Activated CD8-positive, alpha-beta memory T cell treated with anti-CD3 and anti-CD28 coated beads, Interleukin-2, amount 50 U/mL, for 1 hour (primary cell): ENCODE data around the gene RAD51B.
"Not testable (repeated sequence)": the region's sequence is repeated elsewhere in the genome, so short reads cannot be mapped to it uniquely, and the experiment has no call there.

Source experiments
- DNase-seq: peaks from one replicate; pipeline ENCODE4 v3.0.0-alpha.2; 2020; ENCODE audit errors: extremely low read depth

The RAD51B gene

DNA sequence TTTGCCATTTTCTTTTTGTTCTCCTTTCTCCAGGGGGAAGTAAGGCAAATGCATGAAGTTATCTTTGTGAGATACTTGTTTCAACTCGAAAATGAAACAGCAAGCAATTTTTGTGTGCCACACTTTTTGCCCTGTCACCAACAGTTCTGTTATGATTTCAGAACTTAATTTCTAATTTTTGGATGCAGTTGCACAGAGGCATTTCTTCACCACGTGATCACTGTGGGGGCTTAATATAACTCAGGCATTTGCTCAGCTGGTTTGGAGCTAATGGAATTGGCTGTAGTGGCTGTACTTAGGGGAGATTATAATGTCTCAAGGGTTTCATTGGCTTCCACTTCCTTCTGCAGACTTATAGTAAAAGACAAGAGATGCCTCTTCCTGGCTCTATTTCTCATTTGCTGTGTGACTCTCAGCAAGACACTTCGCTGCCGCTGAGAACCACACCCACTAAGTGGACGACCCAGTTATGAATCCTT is 452.4 kb downstream of the RAD51B start:
- DNase-seq: no peak

DNA sequence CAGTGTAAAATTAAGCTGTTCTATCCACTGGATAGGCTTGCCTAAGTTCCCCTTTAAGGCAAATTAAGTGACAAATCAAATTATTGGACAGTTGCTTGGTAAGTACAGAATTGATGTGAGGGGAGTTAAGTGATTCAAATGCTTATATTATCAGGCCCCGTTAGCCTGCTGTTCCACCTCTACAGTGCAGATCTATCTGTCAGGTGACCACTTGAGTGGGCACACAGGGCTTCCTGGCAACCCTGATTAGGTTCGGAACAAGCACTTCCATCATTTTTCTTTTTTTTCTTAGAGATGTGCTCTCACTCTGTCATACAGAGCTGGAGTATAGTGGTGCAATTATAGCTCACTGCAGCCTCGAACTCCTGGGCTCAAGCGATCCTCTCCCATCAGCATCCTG is 453.8 kb downstream of the RAD51B start:
- DNase-seq: no peak

GRCh38 chr14:68274725-68275124 is 455.1 kb downstream of the RAD51B start:
- DNase-seq: no peak

GRCh38 chr14:68278576-68279436 is 459.2 kb downstream of the RAD51B start:
- DNase-seq: no peak

DNA sequence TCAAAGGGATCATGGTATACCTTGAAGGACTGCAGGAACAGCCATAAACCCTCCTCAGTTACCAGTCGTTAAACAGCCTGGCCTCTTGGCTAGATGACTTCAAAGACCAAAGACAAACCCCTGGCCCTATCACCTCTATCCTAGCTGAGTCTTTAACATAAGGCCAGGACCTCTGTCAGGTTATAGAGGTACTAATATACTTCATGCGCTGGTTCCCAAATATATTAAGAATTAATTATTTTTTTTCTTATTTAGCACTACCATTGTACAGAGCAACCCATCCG is 459.8 kb downstream of the RAD51B start:
- no peak for DNase-seq

GRCh38 chr14:68279777-68280233 is 460.2 kb downstream of the RAD51B start:
- no peak for DNase-seq

DNA sequence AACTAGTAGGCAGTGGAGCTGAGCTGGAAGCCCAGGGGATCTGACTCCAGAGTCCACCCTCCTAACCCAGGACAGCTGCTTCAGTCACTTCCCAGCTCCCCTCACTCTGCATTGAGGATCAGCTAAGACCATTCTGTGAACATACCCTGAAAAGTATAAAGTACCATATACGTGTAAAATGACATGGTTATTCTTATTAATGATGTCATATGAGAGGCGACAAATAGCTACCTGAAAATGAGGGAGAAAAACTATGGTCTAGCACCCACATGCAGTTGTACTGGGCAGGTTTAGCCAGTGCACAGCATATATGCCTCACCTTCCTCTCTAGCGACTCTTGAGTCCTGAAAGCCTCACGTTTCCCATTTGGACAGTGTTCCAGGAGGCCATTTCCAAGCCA is 461.9 kb downstream of the RAD51B start:
- DNase-seq: no peak

GRCh38 chr14:68282479-68283377 is 463.1 kb downstream of the RAD51B start:
- no peak for DNase-seq

DNA sequence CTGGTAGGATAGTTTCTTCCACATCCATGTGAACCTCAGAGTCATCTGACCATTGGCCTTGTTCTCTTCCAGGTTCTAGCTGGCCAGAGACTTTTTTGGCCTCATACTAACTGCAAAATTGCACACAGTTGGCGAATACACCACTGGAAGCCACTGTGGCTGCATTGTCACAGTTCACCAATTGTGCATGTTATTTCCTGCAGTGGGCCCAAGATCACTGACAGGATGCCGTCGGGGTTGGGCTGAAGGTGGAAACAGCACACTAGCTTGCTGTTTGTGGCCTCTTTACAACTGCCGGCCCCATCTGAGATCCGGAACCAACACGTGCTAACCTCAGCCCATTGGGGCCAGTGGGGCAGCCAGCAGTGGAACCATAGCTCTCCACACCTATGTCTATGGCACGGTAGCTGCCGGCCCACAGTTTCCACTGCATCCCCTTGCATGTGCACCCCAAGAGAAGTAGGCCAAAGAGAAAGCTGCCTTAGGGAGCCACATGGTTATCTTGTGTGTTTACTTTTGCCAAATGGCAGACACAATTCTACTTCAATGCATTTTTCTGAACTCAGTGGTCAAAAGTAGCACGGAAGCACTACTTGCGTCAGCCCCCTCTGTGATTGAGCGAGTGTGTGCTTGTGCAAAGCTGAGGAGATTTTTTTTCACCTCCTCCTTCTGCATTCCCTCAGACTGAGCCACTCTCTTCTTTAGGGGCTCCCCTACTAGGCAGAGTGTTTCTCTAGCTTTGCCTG is 464.0 kb downstream of the RAD51B start:
- DNase-seq: no peak

DNA sequence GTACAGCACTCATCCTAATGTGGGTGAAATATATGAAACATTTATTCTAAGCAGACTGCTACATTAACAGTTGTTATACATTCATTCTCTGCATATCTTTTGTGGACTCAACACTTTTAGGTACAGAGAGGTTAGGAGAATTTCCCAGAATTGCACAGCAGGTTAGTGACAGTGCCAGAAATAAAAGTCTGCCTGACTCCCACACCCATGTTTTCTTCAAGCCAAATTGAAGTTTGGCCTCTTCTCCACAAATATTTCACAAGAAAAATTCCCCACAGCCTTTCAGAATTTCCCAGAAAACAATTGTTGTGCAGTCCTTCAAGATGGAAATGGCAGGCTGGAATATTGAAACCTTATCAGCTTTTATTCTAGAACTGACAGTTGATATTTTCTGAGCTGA is 464.8 kb downstream of the RAD51B start:
- no peak for DNase-seq

- no peak for DNase-seq
These were observed 465.3 kb downstream of the RAD51B start for GRCh38 chr14:68284834-68285233.

GRCh38 chr14:68285421-68286179 is 466.0 kb downstream of the RAD51B start:
- no peak for DNase-seq

DNA sequence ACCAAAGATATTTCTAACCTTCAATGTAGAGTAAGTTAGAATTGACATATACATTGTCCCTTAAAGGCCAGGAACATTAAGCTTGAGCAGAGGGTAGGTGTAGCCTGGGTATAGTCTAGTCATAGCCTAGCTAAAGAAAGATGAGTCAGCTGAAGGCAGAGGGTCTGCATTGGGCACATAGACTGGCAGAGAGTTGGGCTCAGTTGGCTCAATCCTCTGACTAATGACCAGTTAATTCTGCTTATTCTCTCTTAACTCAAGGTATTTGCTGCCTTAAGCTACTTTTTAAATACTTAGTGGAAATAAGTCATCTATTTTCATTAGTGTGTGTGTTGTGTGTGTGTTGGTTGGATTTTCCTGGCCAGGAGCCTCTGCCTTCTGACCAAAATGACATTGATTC is 467.1 kb downstream of the RAD51B start:
- no peak for DNase-seq

GRCh38 chr14:68289452-68289851 is 469.9 kb downstream of the RAD51B start:
- not testable (repeated sequence) for DNase-seq

DNA sequence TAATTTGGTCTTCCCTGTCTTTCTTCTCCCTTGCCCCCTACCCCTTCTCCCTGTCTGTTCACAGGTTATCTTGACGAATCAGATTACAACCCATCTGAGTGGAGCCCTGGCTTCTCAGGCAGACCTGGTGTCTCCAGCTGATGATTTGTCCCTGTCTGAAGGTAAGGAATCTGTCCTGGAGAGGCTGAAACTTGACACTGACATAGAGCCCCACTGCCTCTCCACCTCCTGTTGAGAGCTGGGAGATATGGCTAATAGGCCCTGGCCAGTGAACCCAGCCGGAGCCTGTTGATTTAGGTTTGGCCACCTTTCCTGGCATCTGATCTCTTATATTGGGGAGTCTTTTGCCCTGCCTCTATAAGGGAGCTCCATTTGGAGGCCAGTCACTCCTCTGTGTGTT is 472.2 kb downstream of the RAD51B start:
- no peak for DNase-seq

DNA sequence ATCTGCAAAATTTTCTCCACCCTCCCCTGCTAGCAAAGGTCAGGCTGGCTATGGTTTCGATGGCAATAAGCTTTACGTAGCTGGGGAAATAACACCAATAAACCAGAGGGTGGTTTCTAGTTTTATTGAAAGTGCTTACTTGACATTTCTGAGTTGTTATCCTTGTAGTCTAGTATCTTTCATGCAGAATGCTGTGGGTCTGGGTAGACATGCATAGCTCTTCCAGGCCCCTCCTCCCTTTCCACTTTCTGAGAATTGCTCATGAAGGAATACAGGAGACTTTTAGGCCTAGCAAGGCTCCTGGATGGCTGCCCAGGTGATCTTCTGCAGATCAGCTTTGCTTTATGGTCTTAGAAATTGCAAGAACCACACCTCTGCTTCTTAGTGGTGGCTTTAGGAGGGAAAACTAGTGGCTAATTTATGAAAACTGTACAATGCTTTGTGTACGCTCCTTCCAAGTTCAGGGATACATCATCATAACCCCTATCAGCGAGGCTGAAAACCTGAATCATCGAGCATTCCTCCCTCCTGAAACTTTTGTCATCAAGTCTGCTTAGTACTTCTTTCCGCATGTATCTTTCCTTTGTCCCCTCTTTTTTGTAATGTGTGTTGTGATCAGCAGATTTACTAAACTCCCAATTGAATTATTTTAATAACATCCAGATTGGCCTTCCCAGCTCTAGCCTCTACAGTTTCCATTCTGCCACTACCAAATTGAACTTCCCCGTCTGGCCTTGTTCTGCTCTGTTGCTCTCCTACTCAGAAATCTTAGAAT is 473.0 kb downstream of the RAD51B start:
- no peak for DNase-seq

DNA sequence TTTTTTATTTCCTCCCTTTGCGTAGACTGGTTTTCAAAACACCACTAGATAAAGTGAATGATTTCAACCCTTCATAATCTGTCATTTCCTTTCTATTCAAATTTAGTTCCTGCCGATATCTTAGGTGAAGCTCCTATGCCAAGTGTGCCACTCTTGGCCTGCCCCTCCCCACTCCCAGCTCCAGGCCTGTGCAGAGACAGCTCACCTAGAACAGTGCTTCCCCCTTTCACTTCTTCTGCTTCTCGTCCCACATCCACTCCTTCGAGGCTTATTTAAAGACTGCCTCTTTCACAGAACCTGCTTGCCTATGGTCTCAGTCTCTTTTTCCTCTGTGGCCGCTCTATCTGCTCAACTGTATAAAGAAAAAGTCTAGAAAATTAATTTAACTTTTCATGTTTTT is 473.8 kb downstream of the RAD51B start:
- no peak for DNase-seq

GRCh38 chr14:68295316-68295816 is 475.8 kb downstream of the RAD51B start:
- DNase-seq: no peak

DNA sequence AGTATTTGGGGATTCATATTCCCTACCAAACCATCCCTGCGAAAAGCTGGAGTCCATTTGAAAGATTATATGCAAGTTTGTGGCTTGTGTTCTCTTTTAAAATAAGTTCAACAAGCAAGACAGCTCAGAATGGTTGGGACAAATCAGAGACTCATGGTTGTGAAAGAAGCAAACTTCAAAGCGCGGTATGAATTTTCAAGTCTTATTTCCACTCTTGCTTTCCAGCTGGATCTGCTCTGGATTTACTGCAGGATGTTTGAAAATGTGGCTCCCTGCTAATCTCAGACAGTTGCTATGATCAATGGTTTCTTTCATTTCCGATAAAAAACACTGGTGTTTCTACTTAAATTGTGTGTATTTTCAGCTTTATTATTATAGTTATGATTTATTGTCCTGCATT is 477.5 kb downstream of the RAD51B start:
- no peak for DNase-seq

GRCh38 chr14:68297876-68298468 is 478.4 kb downstream of the RAD51B start:
- DNase-seq: no peak
